22Rv1 (cell line): ENCODE measurements around the gene SERPINB7.

Experiments
- ZFX ChIP-seq: fragments of 450-650 bp; IDR thresholded peaks from 2 replicates; pipeline ENCODE4 v1.6.1; 2017; ENCODE audit warnings: antibody characterized with exemption, borderline replicate concordance
- TF ChIP-seq, protein P1 (sequence below): fragments of 450-650 bp; IDR thresholded peaks from 2 replicates; pipeline ENCODE4 v1.5.1; 2017; ENCODE audit warnings: mild to moderate bottlenecking

DNA sequence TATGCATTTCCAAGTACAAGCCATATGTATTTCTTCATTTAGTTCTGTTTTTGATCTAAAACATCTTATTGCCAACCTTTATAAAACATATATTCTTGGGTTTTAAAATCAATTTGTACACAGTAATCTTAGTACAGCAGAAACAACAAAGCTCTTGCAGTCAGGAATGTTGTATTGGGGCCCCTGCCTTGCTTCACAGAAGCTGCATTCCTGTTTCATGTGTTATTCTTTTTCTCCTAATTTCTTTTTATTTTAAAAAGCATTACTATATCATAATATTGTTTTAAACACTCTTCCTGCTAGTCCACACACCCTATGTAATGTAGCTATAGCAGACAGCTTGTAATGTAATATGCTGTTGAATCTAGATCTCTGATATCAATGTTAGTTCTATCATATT, 24.0 kb downstream of the SERPINB7 start:
- TF ChIP-seq, protein P1, sequence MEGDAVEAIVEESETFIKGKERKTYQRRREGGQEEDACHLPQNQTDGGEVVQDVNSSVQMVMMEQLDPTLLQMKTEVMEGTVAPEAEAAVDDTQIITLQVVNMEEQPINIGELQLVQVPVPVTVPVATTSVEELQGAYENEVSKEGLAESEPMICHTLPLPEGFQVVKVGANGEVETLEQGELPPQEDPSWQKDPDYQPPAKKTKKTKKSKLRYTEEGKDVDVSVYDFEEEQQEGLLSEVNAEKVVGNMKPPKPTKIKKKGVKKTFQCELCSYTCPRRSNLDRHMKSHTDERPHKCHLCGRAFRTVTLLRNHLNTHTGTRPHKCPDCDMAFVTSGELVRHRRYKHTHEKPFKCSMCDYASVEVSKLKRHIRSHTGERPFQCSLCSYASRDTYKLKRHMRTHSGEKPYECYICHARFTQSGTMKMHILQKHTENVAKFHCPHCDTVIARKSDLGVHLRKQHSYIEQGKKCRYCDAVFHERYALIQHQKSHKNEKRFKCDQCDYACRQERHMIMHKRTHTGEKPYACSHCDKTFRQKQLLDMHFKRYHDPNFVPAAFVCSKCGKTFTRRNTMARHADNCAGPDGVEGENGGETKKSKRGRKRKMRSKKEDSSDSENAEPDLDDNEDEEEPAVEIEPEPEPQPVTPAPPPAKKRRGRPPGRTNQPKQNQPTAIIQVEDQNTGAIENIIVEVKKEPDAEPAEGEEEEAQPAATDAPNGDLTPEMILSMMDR, result no peak
- TF ChIP-seq ZFX, result no peak
